GM18520 (cell line): ENCODE data around the gene COL6A5.

ENCODE experiments used
- ATAC-seq: cut with Tn5 transposase; IDR thresholded peaks from one replicate; pipeline ENCODE4 v1.9.1; 2021; ENCODE audit not compliant: unreplicated experiment

The COL6A5 gene

DNA sequence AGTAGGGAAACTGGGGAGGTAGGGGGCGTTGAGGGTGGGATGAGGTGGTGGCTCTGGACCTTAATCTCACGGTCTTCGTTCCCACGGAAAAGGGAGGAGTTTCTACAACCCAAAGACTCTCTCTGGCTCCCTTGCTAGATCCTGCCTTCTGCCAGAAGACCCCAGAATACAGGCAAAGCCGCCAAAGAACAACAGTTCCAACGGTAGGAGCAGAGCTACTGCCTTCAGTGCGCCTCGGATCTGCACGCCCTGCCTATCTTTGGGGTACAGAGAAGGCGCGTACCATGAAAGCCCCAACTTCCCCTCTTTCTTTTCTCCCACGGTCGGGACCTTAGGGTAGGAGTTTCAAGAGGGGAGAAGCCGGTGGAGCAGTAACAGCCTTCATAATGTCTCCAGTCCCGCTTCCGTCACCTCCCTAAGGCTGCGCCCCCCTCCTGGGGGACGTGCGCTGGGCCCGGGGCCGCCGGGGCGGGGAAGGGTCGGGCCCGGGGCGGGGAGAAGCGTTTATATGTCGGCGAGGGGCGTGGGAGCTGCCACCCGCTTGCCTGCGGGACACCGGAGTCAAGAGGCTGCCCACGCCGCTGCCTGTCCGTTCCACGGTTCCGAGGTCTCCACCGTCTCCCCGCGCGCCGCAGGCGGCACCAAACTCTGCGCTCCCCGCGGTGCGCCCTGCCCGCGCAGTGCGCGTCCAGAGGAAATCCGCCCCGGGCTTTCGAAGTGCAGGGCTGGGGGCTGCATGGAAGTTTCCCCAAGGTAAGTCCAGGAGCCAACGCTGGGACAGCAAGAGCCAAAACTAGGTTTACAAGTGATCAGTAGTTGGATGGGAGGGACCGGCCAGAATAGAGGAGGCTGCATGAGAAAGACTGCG, 171.4 kb downstream of the COL6A5 start, which contains the start of gene COL6A6:
Gene COL6A6, plus strand, starts transcription at position 533 of the 868 bp plus-strand sequence. CDS start 43,188 bp downstream, outside the sequence.
- ATAC-seq = no peak

DNA sequence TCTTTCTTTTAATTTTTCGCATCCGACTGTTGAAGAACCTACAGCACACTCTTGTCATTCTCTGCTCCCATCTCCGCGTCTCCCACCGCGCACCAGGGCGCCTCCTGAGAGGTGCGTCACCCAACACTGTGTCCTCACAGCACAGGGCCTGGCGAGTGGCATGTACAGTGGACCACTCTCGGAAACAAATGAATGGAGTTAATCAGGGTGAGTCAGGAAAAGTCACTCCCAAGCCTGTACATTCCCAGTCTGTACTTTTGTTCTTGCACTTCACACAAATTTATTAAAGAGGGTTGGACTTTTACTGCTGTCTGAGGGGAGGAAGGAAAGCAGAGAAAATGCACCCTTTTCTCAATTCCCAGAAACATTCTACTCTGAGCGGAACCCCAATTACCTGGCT, 172.1 kb downstream of the COL6A5 start:
- ATAC-seq = no peak

DNA sequence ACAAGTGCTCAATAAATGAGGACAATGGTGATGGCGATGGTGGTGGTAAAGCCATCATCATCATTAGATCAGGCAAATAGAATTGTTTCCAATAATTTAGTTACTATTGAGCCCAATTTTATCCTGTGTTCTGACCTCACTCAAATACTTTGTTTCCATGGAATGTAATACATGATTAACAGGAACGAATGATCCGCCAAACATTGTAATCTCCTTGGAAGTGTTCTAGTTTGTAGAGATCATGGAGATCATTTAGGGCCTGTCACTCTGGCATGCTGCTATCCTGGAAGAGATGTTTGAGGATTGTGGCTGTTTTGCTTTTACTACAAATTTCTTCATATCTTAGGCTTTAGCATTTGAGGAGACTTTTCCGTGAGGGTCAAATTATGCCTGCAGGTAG, 174.3 kb downstream of the COL6A5 start:
- ATAC-seq = no peak

DNA sequence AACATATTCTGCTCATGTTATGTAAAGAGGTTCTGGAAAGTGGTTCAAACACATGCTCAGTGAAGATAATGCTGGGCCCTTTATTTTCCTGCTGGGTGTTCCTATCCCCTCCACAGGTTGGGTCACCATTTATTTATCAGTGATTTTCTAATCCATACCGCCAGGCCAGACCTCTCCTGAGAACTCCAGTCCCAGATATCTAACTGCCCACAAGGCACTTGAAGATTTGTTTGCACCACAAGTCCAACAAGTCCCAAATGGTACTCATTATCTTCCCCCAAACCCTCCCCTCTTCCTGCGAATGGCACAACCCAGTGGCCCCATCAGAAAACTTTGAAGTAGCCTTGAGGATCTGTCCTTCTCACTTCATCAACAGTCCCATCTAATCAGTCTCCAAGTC, 176.9 kb downstream of the COL6A5 start:
- no peak for ATAC-seq

DNA sequence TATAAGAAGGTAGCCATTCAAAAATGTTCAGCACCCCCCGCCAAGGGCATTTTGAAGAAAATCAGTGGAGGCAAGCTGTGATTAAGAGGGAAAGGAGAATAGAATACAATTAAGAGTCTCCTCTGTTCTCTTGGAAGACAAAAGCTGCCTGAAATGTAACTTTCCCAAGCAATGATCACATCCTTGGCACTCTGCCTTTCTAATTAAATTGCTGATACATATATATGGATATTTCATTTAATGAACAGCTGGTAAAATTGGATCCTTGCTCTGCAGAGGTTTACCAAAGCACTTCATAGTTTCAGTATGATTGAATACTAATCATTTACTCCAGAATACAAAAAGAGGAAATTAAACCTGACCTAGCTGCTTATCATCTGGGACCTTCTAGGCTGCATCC, 182.0 kb downstream of the COL6A5 start:
- ATAC-seq = no peak

DNA sequence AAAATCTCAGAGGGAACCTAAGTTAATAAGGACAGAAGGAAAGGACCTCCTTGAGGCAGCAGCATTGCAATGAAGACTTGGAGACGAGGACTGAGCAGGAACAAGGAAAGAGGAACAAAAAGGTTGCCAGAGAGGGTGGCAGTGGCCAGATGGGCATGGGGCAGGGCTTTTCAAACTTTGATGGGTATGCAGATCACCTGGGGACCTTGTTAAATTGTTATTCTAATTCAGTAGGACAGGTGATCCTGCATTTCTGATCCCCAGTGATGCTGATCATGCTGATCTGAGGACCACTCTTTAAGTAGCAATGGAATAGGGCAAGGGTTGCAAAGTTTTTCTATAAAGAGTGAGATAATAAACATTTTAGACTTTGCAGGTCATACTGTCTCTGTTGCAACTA, 182.6 kb downstream of the COL6A5 start:
- no peak for ATAC-seq

DNA sequence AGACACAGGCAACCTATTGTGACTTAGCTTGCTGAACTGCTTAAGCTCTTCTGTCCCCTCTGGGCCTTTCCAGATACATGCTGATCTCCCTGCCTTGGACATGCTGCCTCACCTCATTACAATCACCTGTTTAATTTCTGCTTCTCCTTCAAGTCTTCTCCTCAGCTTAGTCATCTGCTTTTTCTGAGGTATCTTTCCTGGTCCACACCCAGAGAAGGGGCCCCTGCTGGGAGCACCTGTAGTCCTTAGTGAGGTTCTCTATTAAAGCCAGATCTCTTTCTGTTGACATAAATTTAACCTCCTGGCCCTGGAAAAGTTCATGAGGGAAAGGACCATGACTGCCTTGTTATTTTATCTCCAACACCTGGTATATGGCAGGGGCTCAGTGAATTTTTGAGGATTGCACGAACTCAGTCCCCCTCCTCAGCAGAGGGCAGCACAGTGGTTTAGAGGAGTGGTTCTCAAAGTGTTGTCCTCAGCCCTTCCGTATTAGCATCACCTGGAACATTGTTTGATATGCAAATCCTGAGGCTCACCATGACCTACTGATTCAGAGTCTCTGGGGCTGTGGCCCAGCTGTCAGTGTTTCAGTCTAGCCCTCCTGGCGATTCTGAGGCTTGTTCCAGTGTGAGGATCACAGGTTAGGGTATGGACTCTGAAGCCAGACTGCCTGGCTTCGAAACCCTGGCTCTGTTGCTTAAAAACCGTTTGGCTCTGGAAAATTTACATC, 184.2 kb downstream of the COL6A5 start:
- no peak for ATAC-seq

DNA sequence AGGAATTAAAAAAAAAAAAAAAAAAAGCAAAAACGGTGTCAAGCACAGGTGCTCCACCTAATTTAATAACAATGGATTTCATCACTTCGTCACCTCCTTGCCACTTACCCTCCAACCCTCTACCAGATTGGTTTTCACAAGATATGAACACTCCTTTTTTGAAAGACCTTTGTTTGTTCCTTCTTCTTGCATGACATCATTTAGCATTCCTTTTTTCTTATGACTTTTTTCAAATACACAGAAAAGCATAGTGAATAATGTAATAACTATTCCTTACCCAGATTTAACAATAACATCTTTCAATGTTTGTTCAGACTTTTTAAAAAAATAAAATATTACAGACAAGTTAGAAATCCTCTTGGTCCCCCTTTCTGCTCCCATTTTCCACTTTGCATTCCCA, 187.8 kb downstream of the COL6A5 start:
- ATAC-seq = no peak
